H9 (cell line): ENCODE measurements around the gene AXIN1. TPM values are rescaled to one million over a fixed set of nuclear protein-coding genes. Genes with fewer than 3 reads are reported as not detected.

Experiments
- DNase-seq: peaks from one replicate; pipeline ENCODE4 v3.0.0-alpha.2; 2017
- H2AFZ ChIP-seq: one replicate; pipeline ENCODE4 v1.6.1; 2013; ENCODE audit warnings: mild to moderate bottlenecking, low read length, control low read depth, moderate library complexity
- H2AK5ac ChIP-seq: 2 replicates; pipeline ENCODE4 v1.6.1; 2013; ENCODE audit warnings: low read length, control low read depth, mixed read lengths; ENCODE audit not compliant: insufficient read length
- H2BK120ac ChIP-seq: one replicate; pipeline ENCODE4 v1.6.1; 2013; ENCODE audit warnings: low read depth, mild to moderate bottlenecking, low read length, control low read depth, inconsistent platforms; ENCODE audit not compliant: poor library complexity, severe bottlenecking
- H2BK12ac ChIP-seq: 2 replicates; pipeline ENCODE4 v1.6.1; 2013; ENCODE audit warnings: low read length, control low read depth, mixed read lengths, low read depth; ENCODE audit not compliant: insufficient read length
- H2BK15ac ChIP-seq: 2 replicates; pipeline ENCODE4 v1.6.1; 2013; ENCODE audit warnings: low read depth, low read length, control low read depth
- H2BK20ac ChIP-seq: one replicate; pipeline ENCODE4 v1.6.1; 2013; ENCODE audit warnings: low read depth, mild to moderate bottlenecking, low read length, control low read depth, inconsistent platforms; ENCODE audit not compliant: poor library complexity, severe bottlenecking
- H2BK5ac ChIP-seq: 2 replicates; pipeline ENCODE4 v1.6.1; 2013; ENCODE audit warnings: low read length, control low read depth, mixed read lengths; ENCODE audit not compliant: insufficient read length
- H3K14ac ChIP-seq: 2 replicates; pipeline ENCODE4 v1.6.1; 2013; ENCODE audit warnings: low read length, control low read depth; ENCODE audit not compliant: insufficient read depth
- H3K18ac ChIP-seq: 2 replicates; pipeline ENCODE4 v1.6.1; 2013; ENCODE audit warnings: low read depth, mild to moderate bottlenecking, mixed read lengths, low read length, control low read depth; ENCODE audit not compliant: insufficient read length
- H3K23ac ChIP-seq: 2 replicates; pipeline ENCODE4 v1.6.1; 2013; ENCODE audit warnings: low read length, control low read depth, mixed read lengths, low read depth; ENCODE audit not compliant: insufficient read length
- H3K23me2 ChIP-seq: 2 replicates; pipeline ENCODE4 v1.6.1; 2013; ENCODE audit warnings: low read depth, mild to moderate bottlenecking, mixed read lengths, low read length, control low read depth; ENCODE audit not compliant: insufficient read length, poor library complexity, severe bottlenecking
- H3K27ac ChIP-seq: 2 replicates; pipeline ENCODE4 v1.5.1; 2013; ENCODE audit warnings: low read length, control low read depth, mixed read lengths, low read depth; ENCODE audit not compliant: insufficient read length
- H3K27me3 ChIP-seq: 2 replicates; pipeline ENCODE4 v1.6.1; 2013; ENCODE audit warnings: low read length, control low read depth, inconsistent platforms; ENCODE audit not compliant: insufficient read depth
- H3K4ac ChIP-seq: 2 replicates; pipeline ENCODE4 v1.6.1; 2013; ENCODE audit warnings: low read depth, mild to moderate bottlenecking, control low read depth, inconsistent platforms, low read length, moderate library complexity
- H3K4me1 ChIP-seq: 2 replicates; pipeline ENCODE4 v1.6.1; 2013; ENCODE audit warnings: low read length, control low read depth, inconsistent platforms; ENCODE audit not compliant: insufficient read depth
- H3K4me2 ChIP-seq: 2 replicates; pipeline ENCODE4 v1.6.1; 2013; ENCODE audit warnings: low read length, control low read depth, mixed read lengths; ENCODE audit not compliant: insufficient read length, insufficient read depth
- H3K56ac ChIP-seq: 2 replicates; pipeline ENCODE4 v1.6.1; 2013; ENCODE audit warnings: low read depth, mild to moderate bottlenecking, mixed read lengths, low read length, control low read depth; ENCODE audit not compliant: insufficient read length
- H3K79me1 ChIP-seq: 2 replicates; pipeline ENCODE4 v1.6.1; 2013; ENCODE audit warnings: low read depth, mild to moderate bottlenecking, moderate library complexity, low read length, control low read depth, inconsistent platforms; ENCODE audit not compliant: insufficient read depth, poor library complexity, severe bottlenecking
- H3K79me2 ChIP-seq: 2 replicates; pipeline ENCODE4 v1.6.1; 2013; ENCODE audit warnings: low read length, control low read depth, inconsistent platforms; ENCODE audit not compliant: insufficient read depth
- H3K9ac ChIP-seq: 2 replicates; pipeline ENCODE4 v1.6.1; 2013; ENCODE audit warnings: low read length, control low read depth, mixed read lengths; ENCODE audit not compliant: insufficient read length; ENCODE audit errors: extremely low read depth
- H3K9me3 ChIP-seq: one replicate; pipeline ENCODE4 v1.6.1; 2013; ENCODE audit warnings: low read depth, low read length, inconsistent platforms; ENCODE audit not compliant: control insufficient read depth
- H3T11ph ChIP-seq: one replicate; pipeline ENCODE4 v1.6.1; 2013; ENCODE audit warnings: mild to moderate bottlenecking, low read length, control low read depth, inconsistent platforms
- H4K20me1 ChIP-seq: one replicate; pipeline ENCODE4 v1.6.1; 2013; ENCODE audit not compliant: control insufficient read depth, insufficient read length, insufficient read depth
- H4K5ac ChIP-seq: 2 replicates; pipeline ENCODE4 v1.6.1; 2013; ENCODE audit warnings: low read depth, mild to moderate bottlenecking, mixed read lengths, low read length, control low read depth; ENCODE audit not compliant: insufficient read length
- H4K8ac ChIP-seq: replicated peaks from 2 replicates; pipeline ENCODE4 v1.6.1; 2013; ENCODE audit warnings: low read length, control low read depth, mixed read lengths, low read depth; ENCODE audit not compliant: insufficient read length
- H4K91ac ChIP-seq: 2 replicates; pipeline ENCODE4 v1.6.1; 2013; ENCODE audit warnings: low read depth, mild to moderate bottlenecking, moderate library complexity, mixed read lengths, low read length, control low read depth; ENCODE audit not compliant: insufficient read length
- H3K27ac Mint-ChIP-seq, 3 experiments: 2 replicates in 2 of 3; 3 replicates in 1 of 3; pipeline ENCODE4 v1.8.0; 2020 to 2021; ENCODE audit warnings: mixed read lengths in 3 of 3, mild to moderate bottlenecking in 1 of 3, moderate library complexity in 1 of 3
- H3K27me3 Mint-ChIP-seq: 2 replicates; pipeline ENCODE4 v1.8.0; 2021; ENCODE audit warnings: low read depth, mild to moderate bottlenecking, moderate library complexity, mixed read lengths
- H3K36me3 Mint-ChIP-seq, 3 experiments: 2 replicates in 2 of 3; 3 replicates in 1 of 3; pipeline ENCODE4 v1.8.0; 2020 to 2021; ENCODE audit warnings: low read depth in 3 of 3, mixed read lengths in 3 of 3; ENCODE audit not compliant: insufficient read depth in 1 of 3
- H3K4me1 Mint-ChIP-seq, 2 experiments: 2 replicates each; pipeline ENCODE4 v1.8.0; 2020; ENCODE audit warnings: mixed read lengths in 2 of 2
- H3K4me3 Mint-ChIP-seq, 2 experiments: 2 replicates in 1 of 2; 3 replicates in 1 of 2; pipeline ENCODE4 v1.8.0; 2020 to 2021; ENCODE audit warnings: mild to moderate bottlenecking in 2 of 2, mixed read lengths in 2 of 2, moderate library complexity in 1 of 2
- H3K9me3 Mint-ChIP-seq, 2 experiments: 2 replicates in 1 of 2; 3 replicates in 1 of 2; pipeline ENCODE4 v1.8.0; 2020; ENCODE audit warnings: mild to moderate bottlenecking in 2 of 2, mixed read lengths in 2 of 2, moderate library complexity in 1 of 2
- whole genome bisulfite sequencing: extraction: QIAGEN DNeasy Blood & Tissue Kit; methylation state at CpG from one replicate; pipeline ENCODE4 v1.1.7; 2013; ENCODE audit warnings: missing lambda C conversion rate, low lambda C conversion rate, mixed read lengths; ENCODE audit not compliant: insufficient read length; ENCODE audit errors: extremely low coverage; 5-methylcytosine and 5-hydroxymethylcytosine counted together
- total RNA-seq: library from RNA; stranded (reverse); gene quantifications from 2 replicates; pipeline ENCODE4 v1.2.1, GENCODE V29; 2021
- TF ChIP-seq, protein P1 (sequence below): fragments of 200-600 bp; sonication (generic); conservative IDR thresholded peaks from 3 replicates; pipeline ENCODE4 v1.8.0; 2021; ENCODE audit warnings: antibody characterized with exemption, mild to moderate bottlenecking

AXIN1 gene
- total RNA-seq, 1 experiment from 2014 or later = 50.9 TPM

DNA sequence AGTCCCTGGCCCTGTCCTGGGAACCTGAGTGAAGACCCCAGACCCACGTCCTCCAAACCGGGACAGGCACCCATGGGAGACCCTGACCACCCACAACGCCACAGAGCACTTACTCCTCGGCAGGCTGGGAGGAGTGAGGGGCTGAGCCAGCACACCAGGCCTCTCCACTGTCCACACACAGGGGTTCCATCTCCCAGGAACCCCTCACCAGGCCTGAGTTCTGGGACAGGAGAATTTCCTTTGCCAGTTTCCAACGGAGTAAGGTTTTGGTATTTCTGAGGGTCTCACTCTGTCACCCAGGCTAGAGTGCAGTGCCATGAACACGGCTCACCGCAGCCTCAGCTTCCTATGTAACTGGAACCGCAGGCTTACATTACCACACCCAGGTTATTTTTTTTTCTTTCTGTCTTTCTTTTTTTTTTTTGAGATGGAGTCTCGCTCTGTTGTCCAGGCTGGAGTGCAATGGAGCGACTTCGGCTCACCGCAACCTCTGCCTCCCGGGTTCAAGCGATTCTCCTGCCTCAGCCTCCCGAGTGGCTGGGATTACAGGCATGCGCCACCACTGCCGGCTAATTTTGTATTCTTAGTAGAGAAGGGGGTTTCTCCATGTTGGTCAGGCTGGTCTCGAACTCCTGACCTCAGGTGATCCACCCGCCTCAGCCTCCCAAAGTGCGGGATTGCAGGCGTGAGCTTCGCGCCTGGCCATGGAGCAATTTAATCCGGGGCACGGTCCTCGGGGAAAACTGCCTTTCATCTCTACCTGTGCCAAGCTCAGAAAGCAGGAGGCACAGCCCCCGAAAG, 27.6 kb upstream of the AXIN1 start:
- no peak overlapping the region for H3K18ac ChIP-seq
- Mint-ChIP-seq H3K27ac (no peak overlapping the region; a peak in 1 of 7 replicates), H3K4me1 (peaks cover 20 to 43% of the 10 kb centered on the region in 2 experiments), H3K27me3 (peaks cover 3% of the 10 kb centered on the region; the same call in 1 of the 2 replicates), H3K9me3 (no peaks in the 10 kb centered on the region), H3K36me3 (peaks cover 0 to 22% (median 5%) of the 10 kb centered on the region in 3 experiments; a peak in 6 of 7 replicates), H3K4me3 (peak overlapping the region; percentile 81 to 88)
- no peak overlapping the region for H2BK120ac ChIP-seq
- no peak overlapping the region for H2AK5ac ChIP-seq
- no peak overlapping the region for H3K4ac ChIP-seq
- no peak overlapping the region for H2AFZ ChIP-seq
- H3K79me1 ChIP-seq = no peaks in the 10 kb centered on the region
- no peak overlapping the region for H4K8ac ChIP-seq
- no peak overlapping the region for H4K91ac ChIP-seq
- no peak overlapping the region for H2BK20ac ChIP-seq
- no peak overlapping the region for H3K23ac ChIP-seq
- no peaks in the 10 kb centered on the region for H3K9me3 ChIP-seq
- no peaks in the 10 kb centered on the region for H3K27me3 ChIP-seq
- peaks cover 9% of the 10 kb centered on the region for H3K23me2 ChIP-seq
- TF ChIP-seq, protein P1, sequence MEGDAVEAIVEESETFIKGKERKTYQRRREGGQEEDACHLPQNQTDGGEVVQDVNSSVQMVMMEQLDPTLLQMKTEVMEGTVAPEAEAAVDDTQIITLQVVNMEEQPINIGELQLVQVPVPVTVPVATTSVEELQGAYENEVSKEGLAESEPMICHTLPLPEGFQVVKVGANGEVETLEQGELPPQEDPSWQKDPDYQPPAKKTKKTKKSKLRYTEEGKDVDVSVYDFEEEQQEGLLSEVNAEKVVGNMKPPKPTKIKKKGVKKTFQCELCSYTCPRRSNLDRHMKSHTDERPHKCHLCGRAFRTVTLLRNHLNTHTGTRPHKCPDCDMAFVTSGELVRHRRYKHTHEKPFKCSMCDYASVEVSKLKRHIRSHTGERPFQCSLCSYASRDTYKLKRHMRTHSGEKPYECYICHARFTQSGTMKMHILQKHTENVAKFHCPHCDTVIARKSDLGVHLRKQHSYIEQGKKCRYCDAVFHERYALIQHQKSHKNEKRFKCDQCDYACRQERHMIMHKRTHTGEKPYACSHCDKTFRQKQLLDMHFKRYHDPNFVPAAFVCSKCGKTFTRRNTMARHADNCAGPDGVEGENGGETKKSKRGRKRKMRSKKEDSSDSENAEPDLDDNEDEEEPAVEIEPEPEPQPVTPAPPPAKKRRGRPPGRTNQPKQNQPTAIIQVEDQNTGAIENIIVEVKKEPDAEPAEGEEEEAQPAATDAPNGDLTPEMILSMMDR = no peak
- no peak overlapping the region for H2BK12ac ChIP-seq
- no peak overlapping the region for H3K27ac ChIP-seq
- no peak overlapping the region for H3T11ph ChIP-seq
- no peaks in the 10 kb centered on the region; the same call in 1 of the 2 replicates for H3K4me1 ChIP-seq
- no peak overlapping the region for H3K9ac ChIP-seq
- no peak for DNase-seq
- no peak overlapping the region for H2BK15ac ChIP-seq
- peak overlapping the region; percentile 45 for H3K4me2 ChIP-seq
- H4K5ac ChIP-seq = no peak overlapping the region
- no peaks in the 10 kb centered on the region; the same call in 1 of the 2 replicates for H3K79me2 ChIP-seq
- no peak overlapping the region for H3K56ac ChIP-seq
- WGBS = no CpG with 5 or more reads among the region's 27 CpGs
- H4K20me1 ChIP-seq = no peaks in the 10 kb centered on the region
- H2BK5ac ChIP-seq = no peak overlapping the region
- H3K14ac ChIP-seq = no peak overlapping the region
